ENCODE results near the gene NKIRAS1.

GRCh38 chr3:23873941-23874340 is 42.8 kb downstream of the NKIRAS1 start:
- no peak for TF ChIP-seq POLR2A (IDR thresholded peaks at IDR 0.05)
- no peak for TF ChIP-seq CTCF (IDR thresholded peaks at IDR 0.05)

Data from uterus (tissue), 2 donors.